HG02623 (cell line): ENCODE results near the gene INPP5K.
"Not testable (repeated sequence)": the region's sequence is repeated elsewhere in the genome, so short reads cannot be mapped to it uniquely, and the experiment has no call there.

Source experiments
- ATAC-seq: cut with Tn5 transposase; IDR thresholded peaks from one replicate; pipeline ENCODE4 v1.9.1; 2021; ENCODE audit warnings: moderate library complexity; ENCODE audit not compliant: unreplicated experiment

Gene INPP5K

GRCh38 chr17:1508709-1509108 lies 7.7 kb downstream of the INPP5K start:
- ATAC-seq, result not testable (repeated sequence)

GRCh38 chr17:1506649-1507267 lies 9.7 kb downstream of the INPP5K start:
- ATAC-seq, result no peak

- ATAC-seq, result no peak
Observed at GRCh38 chr17:1505586-1505985, 10.8 kb downstream of the INPP5K start.

GRCh38 chr17:1504866-1505265 lies 11.5 kb downstream of the INPP5K start:
- ATAC-seq, result no peak

- no peak for ATAC-seq
Observed at GRCh38 chr17:1503699-1504098, 12.7 kb downstream of the INPP5K start.

- ATAC-seq, result no peak
Observed at GRCh38 chr17:1498869-1499268, 17.5 kb downstream of the INPP5K start.

GRCh38 chr17:1498233-1498632 lies 18.2 kb downstream of the INPP5K start:
- ATAC-seq, result no peak

GRCh38 chr17:1497831-1498230 lies 18.6 kb downstream of the INPP5K start:
- no peak for ATAC-seq

- no peak for ATAC-seq
Observed at GRCh38 chr17:1496869-1497268, 19.5 kb downstream of the INPP5K start.

GRCh38 chr17:1495265-1495989 lies 21.0 kb downstream of the INPP5K start:
- no peak for ATAC-seq

GRCh38 chr17:1494736-1495253 lies 21.6 kb downstream of the INPP5K start:
- ATAC-seq, result no peak

GRCh38 chr17:1494203-1494602 lies 22.2 kb downstream of the INPP5K start:
- no peak for ATAC-seq

- no peak for ATAC-seq
Observed at GRCh38 chr17:1493291-1493980, 23.0 kb downstream of the INPP5K start.

GRCh38 chr17:1492249-1493206 lies 23.9 kb downstream of the INPP5K start, which contains the start of gene MYO1C:
Gene MYO1C, minus strand, starts transcription at chr17:1492686. Its CDS starts 199 bp downstream, at chr17:1492487.
- ATAC-seq, result no peak

GRCh38 chr17:1491443-1492248 lies 24.8 kb downstream of the INPP5K start:
- ATAC-seq, result no peak

- peak; percentile 45 for ATAC-seq
Observed at GRCh38 chr17:1490643-1491442, 25.6 kb downstream of the INPP5K start.

GRCh38 chr17:1488826-1489270 lies 27.6 kb downstream of the INPP5K start:
- no peak for ATAC-seq

GRCh38 chr17:1487939-1488825 lies 28.2 kb downstream of the INPP5K start:
- ATAC-seq, result no peak
